Ishikawa (cell line): ENCODE measurements around the gene CAMK2A.

Source experiments
- CEBPB ChIP-seq: IDR thresholded peaks from 2 replicates; pipeline ENCODE4 v1.6.1; 2012
- CREB1 ChIP-seq: IDR thresholded peaks from 2 replicates; pipeline ENCODE4 v1.6.1; 2012; ENCODE audit warnings: low read depth
- EGR1 ChIP-seq: IDR thresholded peaks from 2 replicates; pipeline ENCODE4 v1.6.1; 2012
- EP300 ChIP-seq: IDR thresholded peaks from 2 replicates; pipeline ENCODE4 v1.6.1; 2012; ENCODE audit warnings: borderline replicate concordance
- FOXM1 ChIP-seq: IDR thresholded peaks from 2 replicates; pipeline ENCODE4 v1.6.1; 2012; ENCODE audit warnings: low read depth, borderline replicate concordance
- NFIC ChIP-seq: IDR thresholded peaks from 2 replicates; pipeline ENCODE4 v1.6.1; 2012
- RAD21 ChIP-seq: IDR thresholded peaks from 2 replicates; pipeline ENCODE4 v1.6.1; 2012; ENCODE audit warnings: low read depth
- TAF1 ChIP-seq: IDR thresholded peaks from 2 replicates; pipeline ENCODE4 v1.6.1; 2012; ENCODE audit warnings: low read depth, mild to moderate bottlenecking
- TCF12 ChIP-seq: IDR thresholded peaks from 2 replicates; pipeline ENCODE4 v1.6.1; 2012; ENCODE audit warnings: low read depth
- TEAD4 ChIP-seq: IDR thresholded peaks from 2 replicates; pipeline ENCODE4 v1.6.1; 2012
- USF1 ChIP-seq: IDR thresholded peaks from 2 replicates; pipeline ENCODE4 v1.6.1; 2012
- YY1 ChIP-seq: IDR thresholded peaks from 2 replicates; pipeline ENCODE4 v1.6.1; 2012; ENCODE audit warnings: low read depth
- ZBTB7A ChIP-seq: IDR thresholded peaks from 2 replicates; pipeline ENCODE4 v1.6.1; 2012; ENCODE audit warnings: low read depth
- TF ChIP-seq, protein P1 (sequence below): IDR thresholded peaks from 2 replicates; pipeline ENCODE4 v1.6.1; 2012
- TF ChIP-seq, protein P2 (sequence below): IDR thresholded peaks from 2 replicates; pipeline ENCODE4 v1.6.1; 2012; ENCODE audit warnings: low read depth, mild to moderate bottlenecking

Gene CAMK2A

DNA sequence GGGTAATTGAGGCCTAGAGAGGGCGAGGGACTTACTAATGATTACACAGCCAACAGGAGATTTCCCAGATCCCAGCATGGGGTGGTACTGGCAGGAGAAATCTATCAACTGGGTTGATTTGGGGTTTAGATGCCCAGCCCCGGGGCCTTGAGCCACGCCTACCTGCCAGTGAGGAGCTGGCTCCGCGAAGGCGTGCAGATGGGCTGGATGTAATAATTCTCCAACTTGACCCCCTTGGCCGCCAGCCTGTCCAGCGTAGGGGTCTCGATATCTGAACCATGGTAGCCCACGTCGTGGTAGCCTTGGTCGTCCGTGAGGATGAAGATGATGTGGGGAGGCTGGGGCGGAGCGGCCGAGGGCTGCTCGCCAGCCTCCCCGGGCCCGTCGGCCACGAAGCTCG, 12.3 kb upstream of the CAMK2A start:
- no peak for TF ChIP-seq YY1
- TF ChIP-seq, protein P1, sequence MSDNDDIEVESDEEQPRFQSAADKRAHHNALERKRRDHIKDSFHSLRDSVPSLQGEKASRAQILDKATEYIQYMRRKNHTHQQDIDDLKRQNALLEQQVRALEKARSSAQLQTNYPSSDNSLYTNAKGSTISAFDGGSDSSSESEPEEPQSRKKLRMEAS: no peak
- no peak for TF ChIP-seq CREB1
- no peak for TF ChIP-seq ZBTB7A
- TF ChIP-seq EGR1: no peak
- TF ChIP-seq CEBPB: no peak
- no peak for TF ChIP-seq TEAD4
- no peak for TF ChIP-seq NFIC
- TF ChIP-seq USF1: no peak
- no peak for TF ChIP-seq FOXM1
- TF ChIP-seq, protein P2, sequence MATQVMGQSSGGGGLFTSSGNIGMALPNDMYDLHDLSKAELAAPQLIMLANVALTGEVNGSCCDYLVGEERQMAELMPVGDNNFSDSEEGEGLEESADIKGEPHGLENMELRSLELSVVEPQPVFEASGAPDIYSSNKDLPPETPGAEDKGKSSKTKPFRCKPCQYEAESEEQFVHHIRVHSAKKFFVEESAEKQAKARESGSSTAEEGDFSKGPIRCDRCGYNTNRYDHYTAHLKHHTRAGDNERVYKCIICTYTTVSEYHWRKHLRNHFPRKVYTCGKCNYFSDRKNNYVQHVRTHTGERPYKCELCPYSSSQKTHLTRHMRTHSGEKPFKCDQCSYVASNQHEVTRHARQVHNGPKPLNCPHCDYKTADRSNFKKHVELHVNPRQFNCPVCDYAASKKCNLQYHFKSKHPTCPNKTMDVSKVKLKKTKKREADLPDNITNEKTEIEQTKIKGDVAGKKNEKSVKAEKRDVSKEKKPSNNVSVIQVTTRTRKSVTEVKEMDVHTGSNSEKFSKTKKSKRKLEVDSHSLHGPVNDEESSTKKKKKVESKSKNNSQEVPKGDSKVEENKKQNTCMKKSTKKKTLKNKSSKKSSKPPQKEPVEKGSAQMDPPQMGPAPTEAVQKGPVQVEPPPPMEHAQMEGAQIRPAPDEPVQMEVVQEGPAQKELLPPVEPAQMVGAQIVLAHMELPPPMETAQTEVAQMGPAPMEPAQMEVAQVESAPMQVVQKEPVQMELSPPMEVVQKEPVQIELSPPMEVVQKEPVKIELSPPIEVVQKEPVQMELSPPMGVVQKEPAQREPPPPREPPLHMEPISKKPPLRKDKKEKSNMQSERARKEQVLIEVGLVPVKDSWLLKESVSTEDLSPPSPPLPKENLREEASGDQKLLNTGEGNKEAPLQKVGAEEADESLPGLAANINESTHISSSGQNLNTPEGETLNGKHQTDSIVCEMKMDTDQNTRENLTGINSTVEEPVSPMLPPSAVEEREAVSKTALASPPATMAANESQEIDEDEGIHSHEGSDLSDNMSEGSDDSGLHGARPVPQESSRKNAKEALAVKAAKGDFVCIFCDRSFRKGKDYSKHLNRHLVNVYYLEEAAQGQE: no peak
- TF ChIP-seq EP300: no peak

DNA sequence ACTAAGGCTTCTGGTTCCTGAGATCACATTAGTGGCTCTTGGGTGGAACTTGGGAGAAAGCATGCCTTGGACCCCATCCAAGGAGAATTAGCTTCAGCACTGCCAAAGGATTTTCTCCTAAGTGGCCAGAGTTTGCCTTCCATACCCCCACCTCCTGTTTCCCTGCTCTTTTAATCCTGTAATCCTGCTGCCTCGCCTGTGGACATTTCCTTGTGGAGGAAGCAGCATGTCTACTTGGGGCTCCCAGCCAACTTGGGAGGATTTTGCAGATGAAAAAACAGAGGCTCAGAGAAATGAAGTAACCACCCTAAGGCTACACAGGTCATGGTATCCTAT, 11.6 kb upstream of the CAMK2A start:
- TF ChIP-seq CREB1 (no peak), EP300 (no peak), FOXM1 (no peak), EGR1 (no peak), TCF12 (no peak), NFIC (no peak), RAD21 (no peak)
- TF ChIP-seq, protein P2: no peak

DNA sequence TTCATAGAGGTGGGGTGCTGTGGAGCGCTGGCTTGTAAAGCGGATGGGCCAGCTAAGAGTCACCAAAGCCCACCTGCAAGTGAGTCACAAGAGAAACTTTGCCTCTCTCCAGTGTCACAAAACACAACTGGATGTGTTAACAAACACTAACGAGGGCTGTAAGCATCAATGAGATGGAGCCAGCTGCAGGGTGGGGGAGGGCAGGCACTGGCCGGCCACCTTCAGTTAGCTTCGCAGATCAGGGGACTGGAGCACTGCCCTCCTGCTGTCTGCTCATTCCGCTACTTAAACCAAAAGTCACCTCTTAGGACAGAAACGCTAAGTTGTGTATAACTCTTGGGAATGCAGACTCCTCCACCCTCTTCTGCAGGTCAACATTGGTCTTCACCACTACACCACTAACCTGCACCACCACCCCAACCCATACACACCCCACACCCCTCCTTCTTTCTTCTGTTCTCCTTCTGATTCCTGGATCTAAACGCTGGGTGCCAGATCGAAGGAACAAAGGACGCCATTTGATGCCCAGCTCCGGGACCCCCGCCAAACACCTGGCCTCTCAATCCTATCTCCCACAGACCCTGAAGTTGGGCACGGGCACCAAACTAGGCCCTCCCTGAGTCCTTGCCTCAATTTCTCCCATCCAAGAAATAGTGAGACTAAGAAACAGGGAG, 11.1 kb upstream of the CAMK2A start:
- no peak for TF ChIP-seq YY1
- no peak for TF ChIP-seq TCF12
- TF ChIP-seq TAF1: no peak
- no peak for TF ChIP-seq TEAD4
- no peak for TF ChIP-seq RAD21
- TF ChIP-seq EP300: no peak
- no peak for TF ChIP-seq CEBPB
- TF ChIP-seq, protein P2: no peak

DNA sequence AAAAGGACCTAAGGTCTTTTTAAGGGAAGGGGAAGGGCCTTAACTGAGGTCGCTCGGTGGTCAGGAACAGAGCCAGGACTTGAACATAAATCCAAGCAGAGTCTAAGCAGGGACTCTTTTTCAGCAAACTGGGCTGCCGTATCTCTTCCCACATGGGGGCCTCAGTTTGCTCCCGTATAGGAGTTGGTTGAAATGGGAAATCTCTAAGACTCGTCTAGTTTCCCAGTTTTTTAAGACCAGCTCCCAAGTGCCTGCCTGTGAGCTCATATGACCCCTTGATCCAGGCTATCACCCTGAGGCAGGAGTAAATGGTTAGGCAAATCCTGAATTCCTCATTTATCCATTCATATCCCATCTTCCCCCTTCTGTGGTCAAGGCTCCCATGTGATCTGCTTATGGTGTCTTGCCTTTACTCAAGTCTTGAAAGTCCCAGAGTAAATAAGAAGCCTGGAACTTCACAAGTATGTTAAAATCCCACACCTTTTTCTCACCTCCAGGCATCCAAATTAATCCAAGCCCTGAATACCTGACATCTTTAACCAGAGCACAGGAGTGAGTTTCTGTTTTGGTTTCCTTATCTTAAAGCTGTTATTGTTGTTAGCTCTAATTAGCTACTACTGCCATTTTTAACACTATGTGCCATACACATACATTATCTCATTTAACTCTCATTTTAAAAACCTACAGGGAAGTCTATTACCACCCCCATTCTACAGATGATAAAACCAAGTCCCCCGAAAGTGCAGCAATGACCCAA, 10.2 kb upstream of the CAMK2A start:
- TF ChIP-seq FOXM1: no peak
- no peak for TF ChIP-seq NFIC
- TF ChIP-seq RAD21: no peak
- TF ChIP-seq USF1: no peak
